HepG2 (cell line): ENCODE results near the gene SLC7A11. TPM values are rescaled to one million over a fixed set of nuclear protein-coding genes. Genes with fewer than 3 reads are reported as not detected.

ENCODE experiments used
- ASH2L ChIP-seq: fragments of 300-600, 200-600 bp; sonication (generic); IDR thresholded peaks from 2 replicates; pipeline ENCODE4 v1.7.0; 2017; ENCODE audit warnings: low read depth, mild to moderate bottlenecking, moderate library complexity, mixed read lengths, low read length; ENCODE audit not compliant: insufficient read length
- CREM ChIP-seq, 2 experiments: sonication (generic) in 1 of 2; formaldehyde crosslinking in 1 of 2; IDR thresholded peaks; 2 replicates each; pipeline versions ENCODE4 v1.4.0 to v1.6.1; 2016 to 2020; ENCODE audit warnings: antibody characterized with exemption in 1 of 2, mild to moderate bottlenecking in 1 of 2, missing genetic modification reagents in 1 of 2
- ELF3 ChIP-seq: IDR thresholded peaks from 2 replicates; pipeline ENCODE4 v1.6.1; 2016; ENCODE audit warnings: missing genetic modification reagents, missing compliant biosample characterization
- GATAD2A ChIP-seq: IDR thresholded peaks from 2 replicates; pipeline ENCODE4 v1.6.1; 2016
- KDM1A ChIP-seq: IDR thresholded peaks from 2 replicates; pipeline ENCODE4 v1.6.1; 2016; ENCODE audit warnings: missing compliant biosample characterization
- MED1 ChIP-seq: sonication (generic); formaldehyde crosslinking; IDR thresholded peaks from 2 replicates; pipeline ENCODE4 v1.4.0; 2020; ENCODE audit warnings: missing genetic modification reagents
- PRPF4 ChIP-seq: fragments of 200-400 bp; formaldehyde crosslinking; IDR thresholded peaks from 2 replicates; pipeline ENCODE4 v1.6.1; 2016; ENCODE audit warnings: low read length, low read depth; ENCODE audit not compliant: poor library complexity, severe bottlenecking
- THRA ChIP-seq: sonication (generic); formaldehyde crosslinking; IDR thresholded peaks from 2 replicates; pipeline ENCODE4 v1.4.0; 2020; ENCODE audit warnings: missing genetic modification reagents, borderline replicate concordance
- YEATS2 ChIP-seq: sonication (generic); formaldehyde crosslinking; IDR thresholded peaks from 2 replicates; pipeline ENCODE4 v1.4.0; 2020; ENCODE audit warnings: missing genetic modification reagents, borderline replicate concordance
- YY1 ChIP-seq: IDR thresholded peaks from 2 replicates; pipeline ENCODE4 v1.6.1; 2011; ENCODE audit warnings: low read length, low read depth, moderate library complexity, mild to moderate bottlenecking; ENCODE audit not compliant: insufficient read depth, insufficient replicate concordance
- ZEB1 ChIP-seq: IDR thresholded peaks from 2 replicates; pipeline ENCODE4 v1.6.1; 2012; ENCODE audit warnings: mild to moderate bottlenecking, low read depth, inconsistent platforms; ENCODE audit not compliant: insufficient replicate concordance
- ZNF101 ChIP-seq: sonication (generic); formaldehyde crosslinking; IDR thresholded peaks from 2 replicates; pipeline ENCODE4 v1.4.0; 2020; ENCODE audit warnings: mild to moderate bottlenecking, low read depth, missing genetic modification reagents, borderline replicate concordance
- ZNF282 ChIP-seq: fragments of 450-650 bp; IDR thresholded peaks from 2 replicates; pipeline ENCODE4 v1.6.1; 2018; ENCODE audit not compliant: partially characterized antibody
- ZNF318 ChIP-seq: sonication (generic); formaldehyde crosslinking; IDR thresholded peaks from 2 replicates; pipeline ENCODE4 v1.4.0; 2020; ENCODE audit warnings: mild to moderate bottlenecking, missing genetic modification reagents
- ZNF780A ChIP-seq: sonication (generic); formaldehyde crosslinking; IDR thresholded peaks from 2 replicates; pipeline ENCODE4 v1.8.0; 2022; ENCODE audit warnings: mild to moderate bottlenecking, missing genetic modification reagents, moderate library complexity
- ZNF792 ChIP-seq: IDR thresholded peaks from 2 replicates; pipeline ENCODE4 v1.6.1; 2016
- ZXDC ChIP-seq: sonication (generic); formaldehyde crosslinking; IDR thresholded peaks from 2 replicates; pipeline ENCODE4 v1.5.0; 2020; ENCODE audit warnings: mild to moderate bottlenecking, missing genetic modification reagents
- polyA plus RNA-seq, 8 experiments: library from polyadenylated mRNA; depleted of rRNA in 3 of 8; stranded (reverse) in 7 of 8; unstranded in 1 of 8; fragments of >200 nt; fragmentation: Illumina TruSeq in 4 of 8; extraction: Trizol in 4 of 8; gene quantifications; 2 replicates each; pipeline versions ENCODE4 v1.2.1 to v1.2.3, GENCODE V29; 2011 to 2016; ENCODE audit warnings: low read depth in 4 of 8, missing spikeins in 1 of 8, mixed read lengths in 1 of 8; ENCODE audit not compliant: insufficient read depth in 1 of 8
- total RNA-seq, 5 experiments: library from RNA; depleted of rRNA; stranded (reverse); fragments of >200 nt; fragmentation: Illumina TruSeq; extraction: Trizol; gene quantifications; 2 replicates each; pipeline ENCODE4 v1.2.3, GENCODE V29; 2016; ENCODE audit warnings: low read depth in 1 of 5

Gene SLC7A11
- total and polyA plus RNA-seq, 2 of the 13 experiments (the other 11 are each of a cell fraction or from before 2014, with no cell fraction given), result 15.7 to 17.5 TPM

GRCh38 chr4:138199568-138200235 is 42.4 kb downstream of the SLC7A11 start (continued):
- TF ChIP-seq THRA (CRISPR knock-in tag) (no peak), ELF3 (CRISPR knock-in tag) (peak; percentile 96), CREM (IDR thresholded peaks at IDR 0.05) (peak; percentile 83), CREM (CRISPR knock-in tag; IDR thresholded peaks at IDR 0.05) (no peak), YY1 (peak; percentile 46), ZNF792 (CRISPR knock-in tag) (peak; percentile 90), GATAD2A (CRISPR knock-in tag) (peak; percentile 98), ZNF101 (CRISPR knock-in tag) (no peak), ZEB1 (peak; percentile 97), YEATS2 (CRISPR knock-in tag) (peak; percentile 31; the same call in 1 of the 2 replicates), MED1 (peak; percentile 89), ZNF780A (CRISPR knock-in tag) (no peak), ZXDC (CRISPR knock-in tag) (no peak), ZNF282 (no peak), KDM1A (0 out of 2 replicates have a peak, but pooled peaks have one; percentile 22), ZNF318 (CRISPR knock-in tag) (no peak), ASH2L (peak; percentile 84), PRPF4 (no peak)
